Activated gamma-delta T cell (primary cell): Measurements from ENCODE around the gene CCL5.
"Not testable (repeated sequence)": the region's sequence is repeated elsewhere in the genome, so short reads cannot be mapped to it uniquely, and the experiment has no call there.

Experiments
- DNase-seq: peaks from one replicate; lab custom pipeline; 2025; lab: John Stamatoyannopoulos, UW

CCL5 gene

GRCh38 chr17:35898283-35899070, 18.3 kb upstream of the CCL5 start:
- DNase-seq, result no peak

GRCh38 chr17:35897772-35898171, 17.6 kb upstream of the CCL5 start:
- DNase-seq, result not testable (repeated sequence)

- no peak for DNase-seq
Measured at GRCh38 chr17:35895636-35896587, 15.8 kb upstream of the CCL5 start.

- no peak for DNase-seq
Measured at GRCh38 chr17:35894206-35894605, 14.0 kb upstream of the CCL5 start.

GRCh38 chr17:35893751-35894150, 13.6 kb upstream of the CCL5 start:
- DNase-seq, result no peak

GRCh38 chr17:35892091-35893035, 12.2 kb upstream of the CCL5 start:
- no peak for DNase-seq

GRCh38 chr17:35891269-35891668, 11.1 kb upstream of the CCL5 start:
- DNase-seq, result no peak

GRCh38 chr17:35890774-35891155, 10.6 kb upstream of the CCL5 start:
- DNase-seq, result no peak

GRCh38 chr17:35889818-35890773, 9.9 kb upstream of the CCL5 start:
- DNase-seq, result no peak

- DNase-seq, result no peak
Measured at GRCh38 chr17:35889241-35889640, 9.1 kb upstream of the CCL5 start.

- DNase-seq, result no peak
Measured at GRCh38 chr17:35878361-35878760, 1.8 kb downstream of the CCL5 start.

GRCh38 chr17:35877345-35878029, 2.7 kb downstream of the CCL5 start:
- DNase-seq, result no peak

- no peak for DNase-seq
Measured at GRCh38 chr17:35876534-35876933, 3.6 kb downstream of the CCL5 start.

- no peak for DNase-seq
Measured at GRCh38 chr17:35875800-35876139, 4.4 kb downstream of the CCL5 start.

GRCh38 chr17:35875072-35875799, 4.9 kb downstream of the CCL5 start:
- no peak for DNase-seq

- DNase-seq, result no peak
Measured at GRCh38 chr17:35872196-35872980, 7.8 kb downstream of the CCL5 start.

GRCh38 chr17:35870906-35871819, 9.0 kb downstream of the CCL5 start:
- DNase-seq, result no peak

- DNase-seq, result no peak
Measured at GRCh38 chr17:35868737-35869136, 11.4 kb downstream of the CCL5 start, which contains the start of gene HEATR9. HEATR9 (minus strand) TSS chr17:35868891; CDS start chr17:35868742, 149 bp downstream.
